Endothelial cell (in vitro differentiated cells): ENCODE results near the gene FAF2. TPM values are rescaled to one million over a fixed set of nuclear protein-coding genes. Genes with fewer than 3 reads are reported as not detected.
"Not testable (repeated sequence)": the region's sequence is repeated elsewhere in the genome, so short reads cannot be mapped to it uniquely, and the experiment has no call there.

Source experiments
- DNase-seq: peaks from one replicate; pipeline ENCODE4 v3.0.0; 2021; ENCODE audit warnings: low spot score
- H3K27ac Mint-ChIP-seq: one replicate; pipeline ENCODE4 v1.8.0; 2021; ENCODE audit warnings: mixed read lengths, inconsistent platforms; ENCODE audit not compliant: unreplicated experiment
- H3K27me3 Mint-ChIP-seq: one replicate; pipeline ENCODE4 v1.8.0; 2021; ENCODE audit warnings: mild to moderate bottlenecking, moderate library complexity, mixed read lengths, inconsistent platforms; ENCODE audit not compliant: unreplicated experiment
- H3K36me3 Mint-ChIP-seq: one replicate; pipeline ENCODE4 v1.8.0; 2021; ENCODE audit warnings: mild to moderate bottlenecking, low read depth, mixed read lengths, inconsistent platforms; ENCODE audit not compliant: unreplicated experiment
- H3K4me1 Mint-ChIP-seq: one replicate; pipeline ENCODE4 v1.8.0; 2021; ENCODE audit warnings: mild to moderate bottlenecking, mixed read lengths, inconsistent platforms; ENCODE audit not compliant: unreplicated experiment
- H3K4me3 Mint-ChIP-seq: one replicate; pipeline ENCODE4 v1.8.0; 2021; ENCODE audit warnings: mild to moderate bottlenecking, mixed read lengths, inconsistent platforms; ENCODE audit not compliant: unreplicated experiment
- H3K9me3 Mint-ChIP-seq: one replicate; pipeline ENCODE4 v1.8.0; 2021; ENCODE audit warnings: mixed read lengths, inconsistent platforms; ENCODE audit not compliant: unreplicated experiment
- total RNA-seq: library from RNA; stranded (reverse); fragmentation: NEBNext Ultra II Directional; extraction: Animal tissue kit (Norgen Biotek cat#: 25700); gene quantifications from one replicate; pipeline ENCODE4 v1.2.1, GENCODE V29; 2021; ENCODE audit not compliant: unreplicated experiment
- TF ChIP-seq, protein P1 (sequence below): fragments of 200-600 bp; sonication (generic); IDR thresholded peaks from one replicate; pipeline ENCODE4 v1.5.0; 2021; ENCODE audit warnings: antibody characterized with exemption; ENCODE audit not compliant: unreplicated experiment

FAF2 gene
- total RNA-seq, 1 donor from 2014 or later, result 40.6 TPM

DNA sequence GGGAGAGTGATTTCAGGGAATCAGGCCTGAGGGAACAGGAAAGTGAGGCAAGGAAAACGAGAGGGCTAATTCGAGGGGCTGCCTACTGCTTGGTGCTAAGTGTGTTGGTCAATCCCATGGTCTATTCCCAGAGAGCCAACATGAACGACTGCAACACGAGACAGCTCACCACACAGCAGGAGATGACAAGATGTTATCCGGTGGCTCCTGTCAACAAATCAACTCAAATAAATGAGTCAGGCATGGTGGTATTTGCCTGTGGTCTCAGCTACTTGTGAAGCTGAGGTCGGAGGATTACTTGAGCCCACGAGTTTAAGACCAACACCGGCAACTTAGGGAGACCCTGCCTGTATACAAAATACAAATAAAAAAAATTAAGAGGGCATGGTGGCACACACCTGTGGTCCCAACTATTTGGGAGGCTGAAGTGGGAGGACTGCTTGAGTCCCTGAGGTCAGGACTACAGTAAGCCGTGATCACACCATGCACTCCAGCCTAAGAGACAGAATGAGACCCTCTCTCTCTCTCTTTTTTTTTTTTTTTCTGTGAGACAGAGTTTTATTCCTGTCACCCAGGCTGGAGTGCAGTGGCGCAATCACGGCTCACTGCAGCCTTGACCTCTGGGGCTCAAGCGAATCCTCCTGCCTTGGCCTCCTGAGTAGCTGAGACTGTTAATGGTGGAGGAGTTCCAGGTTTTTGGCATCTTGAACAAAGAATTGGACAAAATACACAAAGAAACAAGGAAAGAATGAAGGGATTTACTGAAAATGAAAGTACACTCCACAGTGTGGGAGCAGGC, 9.0 kb upstream of the FAF2 start:
- H3K36me3 Mint-ChIP-seq, result no peaks in the 10 kb centered on the region
- H3K27ac Mint-ChIP-seq, result no peak overlapping the region
- H3K4me1 Mint-ChIP-seq, result no peaks in the 10 kb centered on the region
- TF ChIP-seq, protein P1, sequence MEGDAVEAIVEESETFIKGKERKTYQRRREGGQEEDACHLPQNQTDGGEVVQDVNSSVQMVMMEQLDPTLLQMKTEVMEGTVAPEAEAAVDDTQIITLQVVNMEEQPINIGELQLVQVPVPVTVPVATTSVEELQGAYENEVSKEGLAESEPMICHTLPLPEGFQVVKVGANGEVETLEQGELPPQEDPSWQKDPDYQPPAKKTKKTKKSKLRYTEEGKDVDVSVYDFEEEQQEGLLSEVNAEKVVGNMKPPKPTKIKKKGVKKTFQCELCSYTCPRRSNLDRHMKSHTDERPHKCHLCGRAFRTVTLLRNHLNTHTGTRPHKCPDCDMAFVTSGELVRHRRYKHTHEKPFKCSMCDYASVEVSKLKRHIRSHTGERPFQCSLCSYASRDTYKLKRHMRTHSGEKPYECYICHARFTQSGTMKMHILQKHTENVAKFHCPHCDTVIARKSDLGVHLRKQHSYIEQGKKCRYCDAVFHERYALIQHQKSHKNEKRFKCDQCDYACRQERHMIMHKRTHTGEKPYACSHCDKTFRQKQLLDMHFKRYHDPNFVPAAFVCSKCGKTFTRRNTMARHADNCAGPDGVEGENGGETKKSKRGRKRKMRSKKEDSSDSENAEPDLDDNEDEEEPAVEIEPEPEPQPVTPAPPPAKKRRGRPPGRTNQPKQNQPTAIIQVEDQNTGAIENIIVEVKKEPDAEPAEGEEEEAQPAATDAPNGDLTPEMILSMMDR, result no peak
- peaks cover 2% of the 10 kb centered on the region for H3K27me3 Mint-ChIP-seq
- no peak overlapping the region for H3K4me3 Mint-ChIP-seq
- no peak for DNase-seq
- H3K9me3 Mint-ChIP-seq, result no peaks in the 10 kb centered on the region

DNA sequence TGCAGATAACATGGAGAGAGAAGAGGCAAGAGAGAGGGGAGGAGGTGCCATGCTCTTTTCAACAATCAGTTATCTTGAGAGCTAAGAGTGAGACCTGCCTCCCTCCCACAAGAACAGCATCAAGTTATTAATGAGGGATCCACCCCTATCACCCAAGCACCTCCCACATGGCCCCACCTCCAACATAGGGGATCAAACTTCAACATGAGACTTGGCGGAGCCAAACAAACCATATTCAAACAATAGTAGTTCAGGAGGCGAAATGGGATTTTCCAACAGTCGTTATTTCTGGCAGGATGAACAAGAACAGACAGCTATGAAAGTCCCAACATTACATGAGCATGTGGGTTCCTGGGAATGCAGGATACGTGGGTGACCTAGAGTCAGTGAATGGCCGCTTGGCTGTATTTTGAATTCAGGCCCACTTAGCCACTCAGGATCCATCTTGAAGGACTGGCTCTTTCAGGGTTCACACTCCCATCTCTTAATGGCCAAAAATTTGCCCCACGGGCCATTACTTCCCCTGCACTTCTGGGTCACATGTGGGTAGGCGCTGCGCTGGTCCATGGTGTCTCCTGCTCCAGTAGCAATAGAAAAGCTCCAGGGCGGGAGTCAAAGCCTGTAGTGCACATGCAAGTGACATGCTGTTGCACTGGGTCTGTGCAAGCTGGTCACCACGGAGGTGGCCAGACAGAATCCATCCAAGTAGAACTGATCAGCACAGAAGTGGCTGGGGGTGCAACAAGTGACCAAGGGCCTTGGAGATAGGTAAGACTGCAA, 7.1 kb upstream of the FAF2 start:
- TF ChIP-seq, protein P1, result no peak
- Mint-ChIP-seq H3K36me3 (no peaks in the 10 kb centered on the region), H3K27ac (no peak overlapping the region), H3K4me1 (no peaks in the 10 kb centered on the region), H3K27me3 (no peaks in the 10 kb centered on the region), H3K9me3 (no peaks in the 10 kb centered on the region), H3K4me3 (no peak overlapping the region)
- DNase-seq, result no peak

- H3K9me3 Mint-ChIP-seq, result no peaks in the 10 kb centered on the region
- TF ChIP-seq, protein P1, result no peak
These were observed 6.3 kb upstream of the FAF2 start for GRCh38 chr5:176441921-176442323.

GRCh38 chr5:176442911-176443310, 5.3 kb upstream of the FAF2 start:
- H3K4me3 Mint-ChIP-seq, result not testable (repeated sequence)

More at GRCh38 chr5:176441921-176442323, 6.3 kb upstream of the FAF2 start:
- Mint-ChIP-seq H3K27ac (no peak overlapping the region), H3K4me1 (peaks cover 2% of the 10 kb centered on the region), H3K27me3 (peaks cover under 1% of the 10 kb centered on the region), H3K4me3 (no peak overlapping the region), H3K36me3 (no peaks in the 10 kb centered on the region)
- no peak for DNase-seq

DNA sequence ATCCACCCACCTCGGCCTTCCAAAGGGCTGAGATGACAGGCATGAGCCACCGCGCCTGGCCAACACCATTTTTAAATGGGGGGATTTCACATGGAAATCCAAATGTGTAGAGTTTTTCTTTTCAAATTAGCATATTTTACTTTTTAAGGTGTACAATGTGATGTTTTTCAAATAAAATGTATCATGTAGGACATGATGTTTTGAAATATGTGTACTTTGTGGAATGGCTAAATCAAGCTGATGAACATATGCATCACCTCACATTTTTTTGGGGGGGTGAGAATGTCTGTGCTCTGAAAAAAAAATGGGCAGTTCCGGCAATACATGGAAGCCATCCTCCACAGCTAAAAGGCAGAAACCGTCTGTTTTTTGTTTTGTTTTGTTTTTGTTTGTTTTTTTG, 3.4 kb upstream of the FAF2 start:
- Mint-ChIP-seq H3K4me1 (peaks cover 13% of the 10 kb centered on the region), H3K27me3 (peaks cover 4% of the 10 kb centered on the region), H3K36me3 (peaks cover 5% of the 10 kb centered on the region), H3K4me3 (no peak overlapping the region), H3K9me3 (no peaks in the 10 kb centered on the region), H3K27ac (no peak overlapping the region)
- no peak for DNase-seq
- TF ChIP-seq, protein P1, result no peak

More at GRCh38 chr5:176442911-176443310, 5.3 kb upstream of the FAF2 start:
- not testable (repeated sequence) for H3K4me1 Mint-ChIP-seq, H3K9me3 Mint-ChIP-seq, DNase-seq, H3K27me3 Mint-ChIP-seq, H3K27ac Mint-ChIP-seq, H3K36me3 Mint-ChIP-seq
